Brain microvascular endothelial cell (primary cell): Measurements from ENCODE around the gene PEX10.
A peak's percentile ranks its signal among the peaks of the same experiment; 100 is the strongest.
"Not testable (repeated sequence)": the region's sequence is repeated elsewhere in the genome, so short reads cannot be mapped to it uniquely, and the experiment has no call there.

Experiments
- DNase-seq: peaks from one replicate; pipeline ENCODE4 v3.0.0-alpha.2; 2020
- H3K27ac ChIP-seq: fragments of 250-450 bp; sonication (Bioruptor Pico); 2 replicates; pipeline ENCODE4 v1.5.1; 2020; ENCODE audit warnings: mild to moderate bottlenecking, moderate library complexity
- H3K27me3 ChIP-seq: fragments of 250-450 bp; sonication (Bioruptor Pico); replicated peaks from 2 replicates; pipeline ENCODE4 v1.5.1; 2020; ENCODE audit warnings: mild to moderate bottlenecking
- H3K36me3 ChIP-seq: fragments of 250-450 bp; sonication (Bioruptor Pico); replicated peaks from 2 replicates; pipeline ENCODE4 v1.5.1; 2020; ENCODE audit warnings: mild to moderate bottlenecking
- H3K4me3 ChIP-seq: 2 replicates; pipeline ENCODE4 v1.5.1; 2011; ENCODE audit warnings: low read depth, mild to moderate bottlenecking, control low read depth, low read length, moderate library complexity
- in situ Hi-C: cut with HindIII; loops from 2 replicates; pipeline ENCODE4 v1.10.0; 2017; ENCODE audit warnings: low sequenced_read_pairs, low pct_ligation_motif_present
- TF ChIP-seq, protein P1 (sequence below): IDR thresholded peaks from 2 replicates; pipeline ENCODE4 v1.5.1; 2011; ENCODE audit warnings: low read depth, mild to moderate bottlenecking, moderate library complexity, low read length, control low read depth, inconsistent platforms; ENCODE audit errors: missing control alignments

PEX10 gene

DNA sequence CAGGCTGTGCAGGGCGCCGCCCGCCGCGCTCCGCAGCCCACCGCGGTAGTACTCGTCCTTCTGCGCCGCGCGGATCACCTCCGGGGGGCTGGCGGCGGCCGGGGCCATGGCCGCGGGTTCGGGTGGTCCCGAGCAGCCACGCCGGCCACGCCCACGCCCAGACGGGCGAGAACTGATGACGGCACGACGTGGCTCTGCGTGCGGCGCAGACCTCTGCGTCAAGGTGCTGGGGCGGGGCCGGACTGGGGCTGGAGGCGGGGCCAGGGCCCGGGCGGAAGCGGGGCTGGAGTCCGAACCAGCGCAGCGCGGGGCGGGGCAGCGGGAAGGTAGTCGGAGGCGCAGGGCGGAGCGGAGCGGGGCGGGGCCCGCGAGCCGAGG lies at the start of gene PEX10:
Gene PEX10 (minus strand): TSS at position 170 of the 378 bp plus-strand sequence. CDS start 62 bp downstream, at position 108.
- Histone ChIP-seq H3K4me3 (peak within 1 kb of the TSS; percentile 84), H3K27ac (peak within 1 kb of the TSS; percentile 69), H3K36me3 (no peaks in the 10 kb centered on the region), H3K27me3 (no peaks in the 10 kb centered on the region)
- in situ Hi-C loops: loop anchor here (25.0 kb wide), 1 partner anchor 100 kb away; no protein-coding TSS in a partner anchor
- DNase-seq: peak; percentile 93
- TF ChIP-seq, protein P1, sequence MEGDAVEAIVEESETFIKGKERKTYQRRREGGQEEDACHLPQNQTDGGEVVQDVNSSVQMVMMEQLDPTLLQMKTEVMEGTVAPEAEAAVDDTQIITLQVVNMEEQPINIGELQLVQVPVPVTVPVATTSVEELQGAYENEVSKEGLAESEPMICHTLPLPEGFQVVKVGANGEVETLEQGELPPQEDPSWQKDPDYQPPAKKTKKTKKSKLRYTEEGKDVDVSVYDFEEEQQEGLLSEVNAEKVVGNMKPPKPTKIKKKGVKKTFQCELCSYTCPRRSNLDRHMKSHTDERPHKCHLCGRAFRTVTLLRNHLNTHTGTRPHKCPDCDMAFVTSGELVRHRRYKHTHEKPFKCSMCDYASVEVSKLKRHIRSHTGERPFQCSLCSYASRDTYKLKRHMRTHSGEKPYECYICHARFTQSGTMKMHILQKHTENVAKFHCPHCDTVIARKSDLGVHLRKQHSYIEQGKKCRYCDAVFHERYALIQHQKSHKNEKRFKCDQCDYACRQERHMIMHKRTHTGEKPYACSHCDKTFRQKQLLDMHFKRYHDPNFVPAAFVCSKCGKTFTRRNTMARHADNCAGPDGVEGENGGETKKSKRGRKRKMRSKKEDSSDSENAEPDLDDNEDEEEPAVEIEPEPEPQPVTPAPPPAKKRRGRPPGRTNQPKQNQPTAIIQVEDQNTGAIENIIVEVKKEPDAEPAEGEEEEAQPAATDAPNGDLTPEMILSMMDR: no peak

DNA sequence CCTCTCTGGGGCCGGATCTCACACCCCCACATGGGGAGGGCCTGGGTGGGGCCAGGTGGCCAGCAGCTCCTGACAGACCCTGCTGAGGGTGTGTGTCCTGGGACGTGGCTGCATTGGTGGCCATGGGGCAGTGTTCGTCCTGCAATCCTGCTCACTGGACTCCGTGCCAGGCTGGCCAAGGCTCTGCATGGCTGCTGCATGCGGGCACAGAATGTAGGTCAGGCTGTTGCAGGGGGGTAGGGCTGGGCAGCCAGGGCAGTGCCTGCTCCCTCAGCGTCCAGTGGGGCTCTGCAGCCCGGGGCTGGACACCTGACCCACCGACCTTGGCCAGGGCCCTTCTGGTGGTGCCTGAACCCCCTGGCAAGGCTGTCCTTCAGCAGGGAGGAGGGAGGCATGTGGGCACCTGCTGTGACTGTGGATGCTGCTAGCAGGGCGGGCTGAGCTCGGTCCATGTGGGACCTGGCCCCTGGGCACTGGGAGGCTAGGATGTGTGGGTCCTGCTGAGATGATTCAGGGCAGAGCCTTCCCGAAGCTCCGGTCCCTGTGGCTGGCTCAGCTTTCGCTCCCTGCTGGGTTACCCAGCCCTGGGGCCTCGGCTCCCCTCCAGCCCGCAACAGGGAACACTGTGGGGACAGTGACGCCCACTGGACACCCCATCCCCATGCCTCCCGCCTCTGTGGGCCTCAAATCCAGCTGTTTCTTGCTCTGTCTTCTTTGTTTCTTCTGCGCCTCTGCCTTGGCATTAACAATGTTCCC lies 48.8 kb upstream of the PEX10 start:
- Histone ChIP-seq H3K27ac (no peak overlapping the region), H3K4me3 (no peak overlapping the region), H3K27me3 (peaks cover 12% of the 10 kb centered on the region), H3K36me3 (no peaks in the 10 kb centered on the region)
- in situ Hi-C loops: no loop called here
- no peak for DNase-seq
- TF ChIP-seq, protein P1: no peak

DNA sequence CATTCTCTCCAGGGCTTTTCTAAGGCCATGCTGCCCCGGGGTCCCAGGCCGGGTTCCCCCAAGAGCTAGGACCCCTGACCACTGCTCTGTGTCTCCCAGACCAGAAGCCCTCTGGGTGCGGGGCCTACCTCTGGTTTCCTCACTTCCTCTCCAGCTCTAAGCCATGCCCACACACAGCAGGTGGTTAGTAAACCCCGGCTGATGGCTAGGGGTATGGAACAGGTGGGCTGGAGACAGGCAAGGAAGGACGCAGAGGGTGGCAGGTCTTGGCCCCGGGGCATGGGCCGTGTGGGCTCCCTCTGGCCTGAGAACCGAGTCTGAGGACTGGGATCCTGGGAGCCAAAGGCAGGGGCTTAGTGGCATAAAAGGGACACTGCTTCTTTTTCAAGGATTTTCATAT lies 47.8 kb upstream of the PEX10 start:
- H3K4me3 ChIP-seq: no peak overlapping the region
- H3K27me3 ChIP-seq: peaks cover 12% of the 10 kb centered on the region
- no peak for DNase-seq
- in situ Hi-C loops: no loop called here
- H3K27ac ChIP-seq: no peak overlapping the region
- TF ChIP-seq, protein P1: no peak
- no peaks in the 10 kb centered on the region for H3K36me3 ChIP-seq

DNA sequence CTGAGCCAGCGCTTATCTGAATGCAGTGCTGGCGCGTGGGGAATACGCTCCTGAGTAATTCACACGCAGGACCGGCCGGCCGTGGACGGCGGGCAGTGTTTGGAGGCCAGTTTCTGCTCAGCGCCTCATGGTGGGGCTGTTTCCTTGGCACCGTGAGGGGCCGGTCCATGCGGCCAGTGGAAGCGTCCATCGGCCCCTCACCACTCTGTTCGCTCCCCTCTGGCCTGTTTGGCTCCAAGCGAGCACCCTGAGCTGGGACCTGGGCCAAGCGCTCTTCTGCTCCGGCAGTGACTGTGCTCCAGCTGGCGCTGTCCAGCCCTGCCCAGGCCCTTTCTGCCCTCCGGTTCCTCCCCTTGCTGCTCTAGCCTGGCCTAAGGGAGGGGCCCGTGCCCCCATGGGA lies 47.4 kb upstream of the PEX10 start:
- in situ Hi-C loops: no loop called here
- DNase-seq: no peak
- Histone ChIP-seq H3K4me3 (no peak overlapping the region), H3K36me3 (no peaks in the 10 kb centered on the region), H3K27ac (no peak overlapping the region), H3K27me3 (peaks cover 12% of the 10 kb centered on the region)
- TF ChIP-seq, protein P1: peak; percentile 48

DNA sequence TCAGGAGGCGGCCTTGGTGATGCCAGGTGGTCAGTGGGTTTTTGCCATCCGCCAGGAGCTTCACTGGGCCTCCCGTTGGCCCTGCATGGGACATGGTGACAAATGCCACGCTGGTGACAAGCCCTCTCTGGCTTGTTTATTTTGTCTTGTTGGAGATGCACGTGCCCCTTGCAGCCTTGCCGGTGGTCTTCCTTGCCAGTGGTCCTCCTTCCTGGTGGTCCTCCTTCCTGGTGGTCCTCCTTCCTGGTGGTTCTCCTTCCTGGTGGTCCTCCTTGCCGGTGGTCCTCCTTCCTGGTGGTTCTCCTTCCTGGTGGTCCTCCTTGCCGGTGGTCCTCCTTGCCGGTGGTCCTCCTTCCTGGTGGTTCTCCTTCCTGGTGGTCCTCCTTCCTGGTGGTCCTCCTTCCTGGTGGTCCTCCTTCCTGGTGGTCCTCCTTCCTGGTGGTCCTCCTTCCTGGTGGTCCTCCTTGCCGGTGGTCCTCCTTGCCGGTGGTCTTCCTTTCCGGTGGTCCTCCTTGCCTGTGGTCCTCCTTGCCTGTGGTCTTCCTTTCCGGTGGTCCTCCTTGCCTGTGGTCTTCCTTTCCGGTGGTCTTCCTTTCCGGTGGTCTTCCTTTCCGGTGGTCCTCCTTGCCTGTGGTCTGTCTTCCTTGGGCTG lies 46.9 kb upstream of the PEX10 start:
- DNase-seq, H3K27ac ChIP-seq, in situ Hi-C loops, H3K4me3 ChIP-seq, H3K36me3 ChIP-seq, H3K27me3 ChIP-seq: not testable (repeated sequence)

DNA sequence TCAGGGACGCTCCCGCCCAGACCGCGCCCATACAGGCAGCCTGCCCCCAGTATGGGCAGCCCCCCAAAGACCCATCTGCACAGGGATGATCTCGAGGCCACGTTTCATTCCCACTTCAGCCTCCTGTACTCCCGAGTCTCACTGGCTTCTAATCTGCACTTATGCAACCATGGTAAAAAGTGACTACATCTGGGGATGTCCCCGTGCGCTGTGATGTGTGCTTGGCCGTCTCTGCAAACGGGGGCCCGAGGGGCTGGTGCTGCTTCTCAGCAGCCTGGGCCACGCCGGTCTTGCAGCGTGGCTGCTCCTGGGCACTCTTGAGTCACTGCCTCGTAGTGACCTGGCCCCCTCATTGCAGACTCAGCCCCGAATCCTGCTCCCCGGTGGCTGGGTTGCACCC lies 46.3 kb upstream of the PEX10 start:
- DNase-seq: no peak
- in situ Hi-C loops: no loop called here
- Histone ChIP-seq H3K36me3 (no peaks in the 10 kb centered on the region), H3K27me3 (peaks cover 3% of the 10 kb centered on the region), H3K27ac (no peak overlapping the region), H3K4me3 (no peak overlapping the region)
- TF ChIP-seq, protein P1: no peak
